ENCODE measurements around the gene RAP1GAP2. TPM values are rescaled to one million over a fixed set of nuclear protein-coding genes. Genes with fewer than 3 reads are reported as not detected.

The RAP1GAP2 gene
- total and polyA plus RNA-seq, 2 of the 8 experiments (the other 6 are each of a cell fraction or from before 2014, with no cell fraction given): 24.0 to 63.8 TPM

DNA sequence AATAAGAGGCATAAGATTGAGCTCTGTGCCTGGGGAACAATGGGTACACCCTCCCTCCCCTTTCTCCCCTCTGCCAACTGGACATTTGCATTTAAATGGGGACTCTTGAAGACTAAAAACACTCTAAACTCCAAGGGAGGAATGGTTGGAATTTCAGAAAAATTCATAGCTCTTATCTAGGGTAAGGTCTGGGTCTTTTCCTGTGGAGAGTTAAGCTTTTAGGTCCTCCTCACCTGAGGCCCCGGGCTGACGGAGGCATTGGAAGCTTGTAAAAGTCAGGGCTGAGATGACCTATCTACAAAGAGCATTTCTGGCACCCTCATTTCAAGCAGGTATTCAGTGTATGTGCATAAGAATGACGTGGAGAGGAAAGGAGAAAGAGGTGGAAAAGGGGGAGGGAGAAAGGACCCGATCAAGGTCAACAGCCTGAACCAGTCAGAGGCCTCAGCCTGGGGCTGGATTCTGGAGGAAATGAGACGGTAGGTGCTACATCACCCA, 78.0 kb downstream of the RAP1GAP2 start (continued):
- TF ChIP-seq, protein P1, sequence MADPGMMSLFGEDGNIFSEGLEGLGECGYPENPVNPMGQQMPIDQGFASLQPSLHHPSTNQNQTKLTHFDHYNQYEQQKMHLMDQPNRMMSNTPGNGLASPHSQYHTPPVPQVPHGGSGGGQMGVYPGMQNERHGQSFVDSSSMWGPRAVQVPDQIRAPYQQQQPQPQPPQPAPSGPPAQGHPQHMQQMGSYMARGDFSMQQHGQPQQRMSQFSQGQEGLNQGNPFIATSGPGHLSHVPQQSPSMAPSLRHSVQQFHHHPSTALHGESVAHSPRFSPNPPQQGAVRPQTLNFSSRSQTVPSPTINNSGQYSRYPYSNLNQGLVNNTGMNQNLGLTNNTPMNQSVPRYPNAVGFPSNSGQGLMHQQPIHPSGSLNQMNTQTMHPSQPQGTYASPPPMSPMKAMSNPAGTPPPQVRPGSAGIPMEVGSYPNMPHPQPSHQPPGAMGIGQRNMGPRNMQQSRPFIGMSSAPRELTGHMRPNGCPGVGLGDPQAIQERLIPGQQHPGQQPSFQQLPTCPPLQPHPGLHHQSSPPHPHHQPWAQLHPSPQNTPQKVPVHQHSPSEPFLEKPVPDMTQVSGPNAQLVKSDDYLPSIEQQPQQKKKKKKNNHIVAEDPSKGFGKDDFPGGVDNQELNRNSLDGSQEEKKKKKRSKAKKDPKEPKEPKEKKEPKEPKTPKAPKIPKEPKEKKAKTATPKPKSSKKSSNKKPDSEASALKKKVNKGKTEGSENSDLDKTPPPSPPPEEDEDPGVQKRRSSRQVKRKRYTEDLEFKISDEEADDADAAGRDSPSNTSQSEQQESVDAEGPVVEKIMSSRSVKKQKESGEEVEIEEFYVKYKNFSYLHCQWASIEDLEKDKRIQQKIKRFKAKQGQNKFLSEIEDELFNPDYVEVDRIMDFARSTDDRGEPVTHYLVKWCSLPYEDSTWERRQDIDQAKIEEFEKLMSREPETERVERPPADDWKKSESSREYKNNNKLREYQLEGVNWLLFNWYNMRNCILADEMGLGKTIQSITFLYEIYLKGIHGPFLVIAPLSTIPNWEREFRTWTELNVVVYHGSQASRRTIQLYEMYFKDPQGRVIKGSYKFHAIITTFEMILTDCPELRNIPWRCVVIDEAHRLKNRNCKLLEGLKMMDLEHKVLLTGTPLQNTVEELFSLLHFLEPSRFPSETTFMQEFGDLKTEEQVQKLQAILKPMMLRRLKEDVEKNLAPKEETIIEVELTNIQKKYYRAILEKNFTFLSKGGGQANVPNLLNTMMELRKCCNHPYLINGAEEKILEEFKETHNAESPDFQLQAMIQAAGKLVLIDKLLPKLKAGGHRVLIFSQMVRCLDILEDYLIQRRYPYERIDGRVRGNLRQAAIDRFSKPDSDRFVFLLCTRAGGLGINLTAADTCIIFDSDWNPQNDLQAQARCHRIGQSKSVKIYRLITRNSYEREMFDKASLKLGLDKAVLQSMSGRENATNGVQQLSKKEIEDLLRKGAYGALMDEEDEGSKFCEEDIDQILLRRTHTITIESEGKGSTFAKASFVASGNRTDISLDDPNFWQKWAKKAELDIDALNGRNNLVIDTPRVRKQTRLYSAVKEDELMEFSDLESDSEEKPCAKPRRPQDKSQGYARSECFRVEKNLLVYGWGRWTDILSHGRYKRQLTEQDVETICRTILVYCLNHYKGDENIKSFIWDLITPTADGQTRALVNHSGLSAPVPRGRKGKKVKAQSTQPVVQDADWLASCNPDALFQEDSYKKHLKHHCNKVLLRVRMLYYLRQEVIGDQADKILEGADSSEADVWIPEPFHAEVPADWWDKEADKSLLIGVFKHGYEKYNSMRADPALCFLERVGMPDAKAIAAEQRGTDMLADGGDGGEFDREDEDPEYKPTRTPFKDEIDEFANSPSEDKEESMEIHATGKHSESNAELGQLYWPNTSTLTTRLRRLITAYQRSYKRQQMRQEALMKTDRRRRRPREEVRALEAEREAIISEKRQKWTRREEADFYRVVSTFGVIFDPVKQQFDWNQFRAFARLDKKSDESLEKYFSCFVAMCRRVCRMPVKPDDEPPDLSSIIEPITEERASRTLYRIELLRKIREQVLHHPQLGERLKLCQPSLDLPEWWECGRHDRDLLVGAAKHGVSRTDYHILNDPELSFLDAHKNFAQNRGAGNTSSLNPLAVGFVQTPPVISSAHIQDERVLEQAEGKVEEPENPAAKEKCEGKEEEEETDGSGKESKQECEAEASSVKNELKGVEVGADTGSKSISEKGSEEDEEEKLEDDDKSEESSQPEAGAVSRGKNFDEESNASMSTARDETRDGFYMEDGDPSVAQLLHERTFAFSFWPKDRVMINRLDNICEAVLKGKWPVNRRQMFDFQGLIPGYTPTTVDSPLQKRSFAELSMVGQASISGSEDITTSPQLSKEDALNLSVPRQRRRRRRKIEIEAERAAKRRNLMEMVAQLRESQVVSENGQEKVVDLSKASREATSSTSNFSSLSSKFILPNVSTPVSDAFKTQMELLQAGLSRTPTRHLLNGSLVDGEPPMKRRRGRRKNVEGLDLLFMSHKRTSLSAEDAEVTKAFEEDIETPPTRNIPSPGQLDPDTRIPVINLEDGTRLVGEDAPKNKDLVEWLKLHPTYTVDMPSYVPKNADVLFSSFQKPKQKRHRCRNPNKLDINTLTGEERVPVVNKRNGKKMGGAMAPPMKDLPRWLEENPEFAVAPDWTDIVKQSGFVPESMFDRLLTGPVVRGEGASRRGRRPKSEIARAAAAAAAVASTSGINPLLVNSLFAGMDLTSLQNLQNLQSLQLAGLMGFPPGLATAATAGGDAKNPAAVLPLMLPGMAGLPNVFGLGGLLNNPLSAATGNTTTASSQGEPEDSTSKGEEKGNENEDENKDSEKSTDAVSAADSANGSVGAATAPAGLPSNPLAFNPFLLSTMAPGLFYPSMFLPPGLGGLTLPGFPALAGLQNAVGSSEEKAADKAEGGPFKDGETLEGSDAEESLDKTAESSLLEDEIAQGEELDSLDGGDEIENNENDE (IDR thresholded peaks at IDR 0.05; ENCODE audit: insufficient replicate concordance, low read length): no peak
- no peak for TF ChIP-seq CEBPB (IDR thresholded peaks at IDR 0.05; ENCODE audit: low read depth, low read length)
- TF ChIP-seq CHD1 (IDR thresholded peaks at IDR 0.05; ENCODE audit: low read depth, low read length): no peak
- TF ChIP-seq, protein P2, sequence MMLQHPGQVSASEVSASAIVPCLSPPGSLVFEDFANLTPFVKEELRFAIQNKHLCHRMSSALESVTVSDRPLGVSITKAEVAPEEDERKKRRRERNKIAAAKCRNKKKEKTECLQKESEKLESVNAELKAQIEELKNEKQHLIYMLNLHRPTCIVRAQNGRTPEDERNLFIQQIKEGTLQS (IDR thresholded peaks at IDR 0.05; ENCODE audit: insufficient read depth, low read depth, low read length): no peak
- peak; percentile 50 for TF ChIP-seq CREB1 (IDR thresholded peaks at IDR 0.05)
- TF ChIP-seq SRF (IDR thresholded peaks at IDR 0.05; ENCODE audit: low read depth, low read length): no peak; the same call in 1 of the 2 replicates
- no peak for TF ChIP-seq SAP30 (IDR thresholded peaks at IDR 0.05; ENCODE audit: insufficient read depth, insufficient replicate concordance, low read length)
- TF ChIP-seq ASH2L (IDR thresholded peaks at IDR 0.05; ENCODE audit: low read length): peak; percentile 85
- no peak for TF ChIP-seq BCL11A (IDR thresholded peaks at IDR 0.05; ENCODE audit: low read depth in 2 of 2, low read length in 2 of 2)
- TF ChIP-seq SUZ12 (IDR thresholded peaks at IDR 0.05; ENCODE audit: low read length): no peak
- TF ChIP-seq NRF1 (IDR thresholded peaks at IDR 0.05; ENCODE audit: low read depth, low read length): no peak
